ENCODE data around the gene IQGAP2. TPM values are rescaled to one million over a fixed set of nuclear protein-coding genes. Genes with fewer than 3 reads are reported as not detected.

Gene IQGAP2
- total RNA-seq, 1 donor from 2014 or later: 4.0 TPM

DNA sequence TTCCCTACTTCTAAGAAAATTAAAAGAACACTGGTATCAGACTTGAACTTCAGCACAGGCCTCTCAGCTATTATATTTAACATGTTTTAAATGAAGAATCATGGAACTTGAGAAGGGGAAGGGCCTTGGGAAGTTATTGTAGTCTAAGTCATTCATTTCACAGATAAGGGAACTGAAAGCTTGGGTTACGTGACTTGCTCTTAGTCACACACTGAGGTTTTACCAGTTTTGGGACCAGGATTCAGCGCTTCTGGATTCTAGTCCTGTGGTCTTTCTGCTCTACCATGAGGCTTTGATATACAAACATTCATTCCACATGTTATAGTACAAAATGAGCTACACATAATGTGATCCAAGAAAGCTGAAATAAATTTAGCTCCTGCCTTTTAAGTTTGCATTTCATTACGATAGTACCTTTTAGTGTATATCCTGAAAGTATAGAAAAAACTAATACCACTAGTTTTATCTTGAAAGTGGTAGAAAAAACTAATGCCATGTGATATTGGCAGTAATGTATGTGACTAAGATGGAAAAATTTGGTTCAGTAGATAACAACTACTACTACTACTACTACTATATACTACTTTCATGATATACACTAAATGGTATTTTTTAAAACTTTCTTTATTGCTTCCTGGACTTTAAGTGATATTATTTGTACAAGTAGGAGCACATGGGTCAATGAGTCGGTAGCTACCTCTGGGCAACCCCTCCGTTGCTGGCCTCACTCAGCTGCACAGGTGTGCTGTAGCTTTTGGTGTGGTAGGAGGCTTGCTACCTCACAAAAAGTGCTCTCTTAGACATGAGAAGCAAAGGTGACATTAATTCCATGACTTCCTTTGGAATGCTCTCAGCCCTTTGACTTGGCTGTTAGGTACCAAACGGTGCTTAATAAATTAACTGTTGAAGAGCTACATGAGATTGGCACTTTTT lies 179.4 kb downstream of the IQGAP2 start:
- Histone ChIP-seq H3K4me3 (ENCODE audit: low read depth, low read length) (no peak overlapping the region), H3K27me3 (ENCODE audit: control insufficient read depth, insufficient read depth, low read length) (no peaks in the 10 kb centered on the region), H3K36me3 (ENCODE audit: control insufficient read depth, insufficient read depth, low read length) (no peaks in the 10 kb centered on the region)
- DNase-seq (ENCODE audit: low read depth): no peak
- TF ChIP-seq, protein P1, sequence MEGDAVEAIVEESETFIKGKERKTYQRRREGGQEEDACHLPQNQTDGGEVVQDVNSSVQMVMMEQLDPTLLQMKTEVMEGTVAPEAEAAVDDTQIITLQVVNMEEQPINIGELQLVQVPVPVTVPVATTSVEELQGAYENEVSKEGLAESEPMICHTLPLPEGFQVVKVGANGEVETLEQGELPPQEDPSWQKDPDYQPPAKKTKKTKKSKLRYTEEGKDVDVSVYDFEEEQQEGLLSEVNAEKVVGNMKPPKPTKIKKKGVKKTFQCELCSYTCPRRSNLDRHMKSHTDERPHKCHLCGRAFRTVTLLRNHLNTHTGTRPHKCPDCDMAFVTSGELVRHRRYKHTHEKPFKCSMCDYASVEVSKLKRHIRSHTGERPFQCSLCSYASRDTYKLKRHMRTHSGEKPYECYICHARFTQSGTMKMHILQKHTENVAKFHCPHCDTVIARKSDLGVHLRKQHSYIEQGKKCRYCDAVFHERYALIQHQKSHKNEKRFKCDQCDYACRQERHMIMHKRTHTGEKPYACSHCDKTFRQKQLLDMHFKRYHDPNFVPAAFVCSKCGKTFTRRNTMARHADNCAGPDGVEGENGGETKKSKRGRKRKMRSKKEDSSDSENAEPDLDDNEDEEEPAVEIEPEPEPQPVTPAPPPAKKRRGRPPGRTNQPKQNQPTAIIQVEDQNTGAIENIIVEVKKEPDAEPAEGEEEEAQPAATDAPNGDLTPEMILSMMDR (IDR thresholded peaks at IDR 0.05; ENCODE audit: insufficient read depth, low read length, poor library complexity, severe bottlenecking): no peak

DNA sequence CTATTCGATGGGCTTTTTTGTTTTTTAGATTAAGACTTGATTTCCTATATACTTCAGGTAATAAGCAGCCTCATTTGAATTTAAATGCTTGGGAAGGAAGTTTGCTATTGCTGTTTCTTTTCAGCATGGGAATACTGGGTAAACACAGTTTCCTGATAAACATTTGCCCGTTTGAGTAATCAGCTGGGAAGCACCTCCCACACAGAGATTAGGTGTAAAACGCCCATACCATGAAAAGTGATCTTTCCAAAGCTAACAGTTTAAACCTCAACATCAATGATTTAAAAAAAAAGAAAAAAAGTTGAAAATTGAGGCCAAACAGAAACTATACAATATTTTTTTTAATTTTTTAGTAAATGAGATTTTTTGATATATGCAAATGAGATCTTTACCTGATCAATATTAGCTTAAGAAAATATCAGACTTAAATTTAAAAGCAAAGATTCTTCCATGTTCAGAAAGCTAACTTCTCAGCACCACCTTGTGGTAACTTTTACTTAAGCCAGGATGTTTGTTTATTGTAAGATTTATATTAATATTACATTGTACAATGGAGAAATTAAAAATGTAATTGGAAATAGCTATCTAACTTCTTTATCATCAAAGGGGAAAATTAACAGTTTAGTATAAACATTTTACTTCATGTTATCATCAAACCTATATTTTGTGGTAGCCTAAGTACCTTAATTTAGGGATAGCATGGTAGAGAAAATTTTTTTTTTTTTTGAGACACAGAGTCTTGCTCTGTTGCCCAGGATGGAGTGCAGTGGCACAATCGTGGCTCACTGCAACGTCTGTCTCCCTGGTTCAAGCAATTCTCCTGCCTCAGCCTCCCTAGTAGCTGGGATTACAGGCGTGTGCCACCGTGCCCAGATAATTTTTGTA lies 180.3 kb downstream of the IQGAP2 start:
- DNase-seq (ENCODE audit: low read depth): no peak
- TF ChIP-seq, protein P1 (IDR thresholded peaks at IDR 0.05; ENCODE audit: insufficient read depth, low read length, poor library complexity, severe bottlenecking): peak; percentile 27
- Histone ChIP-seq H3K4me3 (ENCODE audit: low read depth, low read length) (no peak overlapping the region), H3K36me3 (ENCODE audit: control insufficient read depth, insufficient read depth, low read length) (no peaks in the 10 kb centered on the region), H3K27me3 (ENCODE audit: control insufficient read depth, insufficient read depth, low read length) (no peaks in the 10 kb centered on the region)

DNA sequence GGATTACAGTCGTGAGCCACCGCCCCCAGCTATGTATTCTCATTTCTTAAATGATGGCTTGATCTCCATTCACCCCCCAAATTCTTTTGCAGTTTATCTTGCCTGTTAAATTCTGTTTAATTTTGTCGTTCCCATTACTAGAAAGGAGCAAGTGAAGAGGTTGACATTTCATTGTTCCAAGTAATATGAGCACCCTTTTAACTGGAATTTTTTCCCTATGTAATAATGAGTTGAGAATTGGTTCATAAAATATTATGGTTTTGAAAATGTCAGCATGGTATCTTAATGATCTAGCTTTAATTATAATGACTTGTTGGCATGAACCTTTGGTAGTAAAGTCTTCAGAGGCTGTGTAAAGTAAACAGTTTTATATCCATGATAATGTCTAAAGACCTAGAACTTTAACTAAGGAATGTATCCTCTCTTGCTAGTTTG lies 182.7 kb downstream of the IQGAP2 start:
- no peaks in the 10 kb centered on the region for H3K36me3 ChIP-seq (ENCODE audit: control insufficient read depth, insufficient read depth, low read length)
- DNase-seq (ENCODE audit: low read depth): no peak

DNA sequence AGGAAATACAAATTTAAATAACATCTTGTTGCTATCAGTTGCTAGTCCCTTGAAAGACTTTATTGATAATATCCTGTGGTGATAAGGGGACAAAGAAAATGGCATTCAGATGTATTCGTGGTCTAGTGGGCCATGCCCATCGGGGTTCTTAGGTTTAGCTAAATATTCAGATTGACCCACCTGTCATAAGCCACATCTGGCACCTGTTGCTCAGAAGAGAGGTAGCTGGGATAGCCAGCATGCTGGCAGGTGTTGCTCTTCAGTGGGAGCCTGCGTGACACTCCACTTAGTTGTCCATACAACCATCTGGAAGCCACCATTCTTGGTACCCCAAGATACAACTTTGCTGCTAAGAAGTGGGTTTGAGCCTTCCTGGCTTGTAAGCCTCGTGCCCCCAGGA lies 183.4 kb downstream of the IQGAP2 start:
- Histone ChIP-seq H3K4me3 (ENCODE audit: low read depth, low read length) (no peak overlapping the region), H3K36me3 (ENCODE audit: control insufficient read depth, insufficient read depth, low read length) (no peaks in the 10 kb centered on the region), H3K27me3 (ENCODE audit: control insufficient read depth, insufficient read depth, low read length) (no peaks in the 10 kb centered on the region)
- no peak for DNase-seq (ENCODE audit: low read depth)
- TF ChIP-seq, protein P1 (IDR thresholded peaks at IDR 0.05; ENCODE audit: insufficient read depth, low read length, poor library complexity, severe bottlenecking): no peak

More for the DNA sequence above, 182.7 kb downstream of the IQGAP2 start:
- H3K4me3 ChIP-seq (ENCODE audit: low read depth, low read length): no peak overlapping the region
- H3K27me3 ChIP-seq (ENCODE audit: control insufficient read depth, insufficient read depth, low read length): no peaks in the 10 kb centered on the region
- TF ChIP-seq, protein P1 (IDR thresholded peaks at IDR 0.05; ENCODE audit: insufficient read depth, low read length, poor library complexity, severe bottlenecking): no peak

DNA sequence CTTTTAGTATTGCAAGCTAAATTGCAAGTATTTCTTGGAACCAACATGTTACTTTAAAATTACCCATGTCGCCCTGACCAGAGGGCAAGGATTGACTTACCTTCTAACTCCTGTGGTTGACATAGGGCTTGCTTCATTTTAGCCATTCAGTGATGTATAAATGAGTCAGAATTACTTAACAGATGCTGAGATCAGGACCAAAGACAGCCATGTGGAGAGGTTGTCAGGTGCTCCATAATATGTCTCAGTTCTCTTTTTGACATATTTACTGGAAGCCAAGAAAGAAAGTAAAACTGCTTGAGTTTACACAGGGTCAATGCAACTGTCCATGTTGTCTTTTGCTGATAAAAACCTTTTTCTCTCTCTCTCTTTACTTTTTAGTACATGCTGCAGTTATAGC lies 186.9 kb downstream of the IQGAP2 start:
- DNase-seq (ENCODE audit: low read depth): no peak
- Histone ChIP-seq H3K4me3 (ENCODE audit: low read depth, low read length) (no peak overlapping the region), H3K36me3 (ENCODE audit: control insufficient read depth, insufficient read depth, low read length) (no peaks in the 10 kb centered on the region), H3K27me3 (ENCODE audit: control insufficient read depth, insufficient read depth, low read length) (no peaks in the 10 kb centered on the region)
- TF ChIP-seq, protein P1 (IDR thresholded peaks at IDR 0.05; ENCODE audit: insufficient read depth, low read length, poor library complexity, severe bottlenecking): no peak

Measured in kidney epithelial cell (primary cell).